Right kidney (tissue), 1 donor: ENCODE measurements around the gene COX6B1.
"Not testable (repeated sequence)": the region's sequence is repeated elsewhere in the genome, so short reads cannot be mapped to it uniquely, and the experiment has no call there.

Experiments
- DNase-seq: peaks from one replicate; pipeline ENCODE4 v3.0.0-alpha.2; 2016

The COX6B1 gene

GRCh38 chr19:35665157-35665556 is 17.0 kb downstream of the COX6B1 start:
- DNase-seq: no peak

DNA sequence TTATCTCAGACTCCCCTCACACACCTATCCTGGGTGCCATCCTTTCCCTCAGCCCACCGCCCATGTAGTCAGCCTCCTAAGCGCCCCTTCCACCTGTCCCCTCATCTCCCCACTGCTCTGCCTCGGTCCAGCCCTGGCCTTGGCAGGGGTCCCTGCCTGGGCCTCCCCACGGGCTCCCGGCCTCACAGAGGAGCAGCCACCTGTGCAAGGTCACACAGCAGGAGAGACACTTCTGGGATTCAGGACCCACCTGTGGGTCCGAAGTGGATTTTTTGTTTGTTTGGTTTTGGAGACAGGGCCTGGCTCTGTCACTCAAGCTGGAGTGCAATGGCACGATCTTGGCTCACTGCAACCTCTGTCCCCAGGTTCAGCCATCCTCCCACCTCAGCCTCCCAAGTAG is 17.5 kb downstream of the COX6B1 start:
- DNase-seq: no peak

DNA sequence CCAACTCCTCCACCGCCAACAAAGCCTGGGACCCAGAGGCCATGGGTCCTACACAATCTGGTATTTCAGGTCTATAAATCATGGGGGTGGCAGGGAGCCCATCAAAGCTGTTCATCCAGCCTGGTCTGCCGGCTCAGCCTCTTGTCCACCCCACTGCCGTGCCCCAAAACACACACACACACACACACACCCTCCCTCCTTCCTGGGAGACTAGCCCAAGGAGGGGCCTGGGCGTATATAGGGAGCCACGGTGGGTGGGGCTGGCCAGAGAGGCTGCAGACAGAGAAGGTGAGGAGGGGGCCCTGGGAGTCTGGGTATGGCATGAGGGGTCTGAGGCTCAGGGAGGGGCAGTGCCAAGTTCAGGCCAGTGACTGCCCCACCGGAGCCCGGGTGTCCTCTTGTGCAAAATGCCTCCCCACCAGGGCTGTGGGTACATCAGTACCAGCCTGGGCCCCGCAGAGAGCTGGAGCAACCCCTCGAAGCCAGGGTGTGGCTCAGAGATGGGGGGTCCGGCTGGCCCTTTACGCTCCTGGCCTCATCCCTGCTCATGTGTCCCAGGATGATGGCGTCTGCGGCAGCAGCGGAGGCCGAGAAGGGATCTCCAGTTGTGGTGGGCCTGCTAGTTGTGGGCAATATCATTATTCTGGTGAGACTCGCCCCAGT is 18.3 kb downstream of the COX6B1 start, which contains the start of gene UPK1A:
Gene UPK1A (plus strand): TSS at position 267 of the 663 bp plus-strand sequence. CDS start 296 bp downstream, at position 563.
- no peak for DNase-seq

DNA sequence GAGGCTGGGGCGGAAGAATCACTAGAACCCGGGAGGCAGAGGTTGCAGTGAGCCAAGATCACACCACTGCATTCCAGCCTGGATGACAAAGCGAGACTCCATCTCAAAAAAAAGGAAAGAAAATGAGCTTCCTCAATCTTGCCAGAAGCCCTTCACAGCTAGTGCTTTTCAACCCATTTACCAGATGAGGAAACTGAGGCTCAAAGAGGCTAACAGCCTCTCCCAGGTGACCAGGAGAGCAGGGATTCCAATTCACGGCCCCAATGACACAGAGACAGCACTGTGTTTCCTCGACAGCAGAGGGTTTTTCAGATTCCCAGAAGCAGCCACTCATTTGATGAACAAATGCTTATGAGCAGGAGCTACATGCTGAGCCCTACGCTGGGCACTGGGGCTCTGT is 21.4 kb downstream of the COX6B1 start:
- no peak for DNase-seq

DNA sequence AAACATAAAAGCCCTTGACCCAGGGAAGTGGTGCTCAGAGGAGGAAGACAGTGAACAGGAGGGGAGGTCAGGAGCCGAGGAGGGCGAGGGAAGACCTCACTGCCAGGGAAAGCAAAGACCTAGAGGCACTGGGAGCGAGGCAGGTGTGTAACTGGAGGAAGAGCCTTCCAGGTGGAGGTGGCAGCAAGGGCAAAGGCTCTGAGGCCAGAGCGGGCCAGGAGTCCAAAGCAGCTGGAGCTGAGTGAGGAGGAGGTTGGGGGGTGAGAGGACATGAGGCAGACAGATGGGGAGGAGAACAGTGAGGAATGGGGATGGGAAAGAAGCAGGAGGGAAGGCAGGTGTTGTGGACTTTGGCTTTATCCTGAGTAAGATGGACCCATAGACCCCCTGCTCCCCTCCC is 21.9 kb downstream of the COX6B1 start:
- DNase-seq: no peak

DNA sequence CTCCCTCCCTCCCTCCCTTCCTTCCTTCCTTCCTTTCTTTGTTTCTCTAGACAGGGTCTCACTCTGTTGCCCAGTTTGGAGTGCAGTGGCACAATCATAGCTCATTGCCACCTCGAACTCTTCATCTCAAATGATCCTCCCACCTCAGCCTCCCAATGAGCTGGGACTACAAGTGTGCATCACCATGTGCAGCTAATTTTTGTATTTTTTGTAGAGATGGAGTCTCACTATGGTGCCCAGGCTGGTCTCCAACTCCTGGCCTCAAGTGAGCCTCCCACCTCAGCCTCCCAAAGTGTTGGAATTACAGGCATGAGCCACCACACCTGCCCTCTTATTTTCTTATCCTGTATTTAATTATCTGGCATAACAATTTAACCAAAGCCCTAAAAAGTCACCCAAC is 22.6 kb downstream of the COX6B1 start:
- no peak for DNase-seq

DNA sequence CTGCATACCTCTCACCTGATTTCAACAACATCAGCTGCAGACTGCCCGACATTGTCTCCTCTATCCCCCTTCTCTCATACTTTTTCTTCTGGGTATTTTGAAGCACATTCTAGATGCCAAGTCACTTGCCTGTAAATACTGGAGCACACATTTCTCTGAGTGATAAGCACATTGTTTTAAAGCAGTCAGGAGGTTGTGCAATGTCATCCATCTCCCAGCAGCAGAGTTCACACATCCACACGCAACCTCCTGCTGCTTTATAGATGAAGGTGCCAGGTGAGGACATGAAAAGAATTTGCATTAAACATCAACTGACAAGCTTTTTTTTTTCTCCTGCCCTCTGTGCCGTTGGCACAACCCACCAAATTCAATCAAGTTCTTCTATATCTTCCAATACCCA is 23.7 kb downstream of the COX6B1 start:
- no peak for DNase-seq

DNA sequence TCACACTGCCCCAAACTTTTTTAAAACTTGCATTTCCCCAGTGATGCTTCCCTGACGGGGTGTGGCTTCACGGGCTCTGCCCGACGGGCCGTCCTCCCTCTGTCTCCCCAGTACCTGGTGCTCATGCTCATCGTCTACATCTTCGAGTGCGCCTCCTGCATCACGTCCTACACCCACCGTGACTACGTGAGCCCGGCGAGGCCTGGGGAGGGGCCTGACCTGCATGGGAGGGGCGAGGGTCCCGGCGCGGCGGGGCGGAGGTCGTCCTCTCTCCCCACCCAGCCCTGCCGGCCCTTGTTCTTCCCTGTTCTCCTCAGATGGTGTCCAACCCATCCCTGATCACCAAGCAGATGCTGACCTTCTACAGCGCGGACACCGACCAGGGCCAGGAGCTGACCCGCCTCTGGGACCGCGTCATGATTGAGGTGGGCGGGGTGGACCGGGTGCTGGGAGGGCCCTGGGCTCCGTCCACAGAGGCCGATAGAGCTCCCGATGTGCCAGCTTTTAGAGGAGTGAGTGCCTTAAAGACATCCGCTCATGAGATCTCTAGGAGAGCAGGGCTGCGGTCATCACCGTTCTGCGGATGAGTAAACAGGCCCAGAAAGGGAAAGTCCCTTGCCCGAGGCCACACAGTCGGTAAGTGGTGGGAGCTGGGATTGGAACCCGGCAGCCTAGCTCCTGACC is 25.1 kb downstream of the COX6B1 start:
- no peak for DNase-seq

- no peak for DNase-seq
These were observed 27.5 kb downstream of the COX6B1 start for GRCh38 chr19:35675589-35676140.

DNA sequence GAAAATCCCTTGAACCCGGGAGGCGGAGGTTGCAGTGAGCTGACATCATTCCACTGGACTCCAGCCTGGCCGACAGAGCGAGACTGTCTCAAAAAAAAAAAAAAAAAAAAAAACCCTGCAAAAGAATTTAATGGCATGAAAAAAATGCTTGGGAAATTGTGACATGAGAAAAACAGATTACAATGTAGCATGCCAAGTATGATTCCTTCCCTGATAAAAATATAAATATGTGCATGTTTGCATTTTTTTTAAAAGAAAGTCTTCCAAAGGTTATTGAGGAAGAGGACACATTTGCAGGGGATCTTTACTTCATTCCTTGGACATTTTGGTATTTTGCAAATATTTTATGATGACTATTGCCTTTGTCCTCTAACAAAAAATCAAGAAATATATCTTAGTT is 41.7 kb downstream of the COX6B1 start:
- DNase-seq: no peak

DNA sequence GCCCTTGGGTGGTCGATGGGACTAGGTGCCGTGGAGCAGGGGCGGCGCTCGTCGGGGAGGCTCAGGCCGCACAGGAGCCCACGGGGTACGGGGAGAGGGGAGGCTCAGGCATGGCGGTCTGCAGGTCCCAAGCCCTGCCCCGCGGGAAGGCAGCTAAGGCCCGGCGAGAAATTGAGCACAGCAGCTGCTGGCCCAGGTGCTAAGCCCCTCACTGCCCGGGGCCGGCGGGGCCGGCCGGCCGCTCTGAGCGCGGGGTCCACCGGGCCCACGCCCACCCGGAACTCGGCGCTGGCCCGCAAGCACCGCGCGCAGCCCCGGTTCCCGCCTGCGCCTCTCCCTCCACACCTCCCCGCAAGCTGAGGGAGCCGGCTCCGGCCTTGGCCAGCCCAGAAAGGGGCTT is 43.0 kb downstream of the COX6B1 start:
- DNase-seq: not testable (repeated sequence)

- DNase-seq: no peak
These were observed 43.9 kb downstream of the COX6B1 start for GRCh38 chr19:35692010-35692409.

DNA sequence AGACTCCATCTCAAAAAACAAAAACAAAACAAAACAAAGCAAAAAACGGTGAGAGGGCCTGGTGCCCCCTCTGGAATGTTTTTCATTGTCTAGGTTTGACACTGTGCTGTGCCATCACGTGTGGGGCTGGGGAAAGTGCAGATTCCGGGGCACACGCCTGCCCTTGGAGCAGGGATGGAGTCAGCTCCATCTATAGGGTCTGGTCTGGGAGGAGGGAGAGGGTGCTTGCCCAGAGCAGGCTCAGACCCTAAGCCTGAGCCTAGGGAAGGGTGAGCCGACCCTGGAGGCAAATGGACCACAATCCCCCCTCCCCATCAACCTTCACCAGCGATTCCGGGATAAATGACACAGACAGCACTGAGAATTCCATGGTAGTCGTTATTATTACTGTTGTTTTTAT is 45.3 kb downstream of the COX6B1 start:
- DNase-seq: no peak

GRCh38 chr19:35693835-35694599 is 45.9 kb downstream of the COX6B1 start:
- DNase-seq: peak; percentile 39

GRCh38 chr19:35695895-35696422 is 47.8 kb downstream of the COX6B1 start:
- no peak for DNase-seq

DNA sequence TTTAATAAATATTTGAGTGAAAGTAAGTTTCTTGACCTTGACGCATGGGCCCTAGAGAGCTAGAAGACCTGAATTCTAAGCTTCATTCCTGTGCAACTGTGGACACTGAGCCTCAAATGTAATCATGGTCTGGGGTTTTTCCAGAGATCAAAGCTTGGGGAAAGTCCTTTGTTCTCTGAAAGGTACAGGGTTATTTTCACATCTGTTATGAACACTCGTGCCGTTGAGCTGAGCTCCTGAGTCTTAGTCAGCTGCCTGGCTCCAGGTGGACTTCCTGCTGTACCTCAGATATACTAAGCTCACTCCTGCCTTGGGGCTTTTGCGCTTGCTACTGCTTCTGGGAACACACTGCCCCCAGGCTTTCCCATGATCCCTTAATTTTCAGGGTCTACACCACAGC is 48.7 kb downstream of the COX6B1 start:
- DNase-seq: no peak

DNA sequence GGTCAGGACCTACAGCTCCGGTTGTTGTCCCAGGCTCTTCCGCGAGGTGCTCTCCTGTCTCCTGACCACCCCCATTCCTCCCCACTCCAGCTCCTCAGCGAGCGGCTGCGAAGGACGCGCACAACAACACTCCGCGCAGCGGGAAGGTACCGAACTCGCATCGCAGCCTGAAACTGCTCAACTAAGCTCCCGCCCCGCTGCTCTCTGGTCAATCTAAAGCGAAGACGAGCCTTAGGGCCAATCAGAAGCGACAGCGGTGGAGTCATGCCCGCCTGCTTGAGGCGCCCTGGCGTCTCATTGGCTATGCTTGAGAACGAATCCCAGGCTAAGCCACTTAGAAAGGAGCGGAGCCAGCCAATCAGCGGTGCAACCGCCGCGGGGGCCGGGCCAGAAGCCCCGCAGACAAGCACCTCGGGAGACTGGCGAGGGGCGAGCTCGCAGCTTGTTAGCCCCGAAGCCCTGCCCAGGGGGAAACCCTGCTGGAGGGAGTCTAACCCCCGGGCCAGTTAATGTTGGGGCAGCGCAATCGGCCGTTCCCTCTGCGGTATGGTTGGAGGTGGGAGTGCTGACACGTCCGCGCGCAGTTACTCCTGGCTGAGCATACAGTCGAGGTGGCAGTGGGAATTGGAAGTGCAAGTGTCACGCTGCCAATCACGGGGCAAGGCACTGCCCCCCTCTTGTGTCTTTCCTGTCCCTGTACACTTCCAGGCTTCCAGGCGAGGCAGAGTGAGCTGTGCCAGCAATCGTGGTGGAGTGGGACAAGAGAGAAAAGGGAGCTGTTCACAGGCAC is 54.3 kb downstream of the COX6B1 start:
- DNase-seq: peak; percentile 92

- no peak for DNase-seq
These were observed 55.2 kb downstream of the COX6B1 start for GRCh38 chr19:35703343-35703742.

- DNase-seq: no peak
These were observed 56.1 kb downstream of the COX6B1 start, which contains the start of gene ZBTB32 for GRCh38 chr19:35704218-35704617. Gene ZBTB32 (plus strand): TSS chr19:35704558. CDS start chr19:35714627, 10,069 bp downstream.
